Measurements from ENCODE around the gene CELF5.

CELF5 gene

DNA sequence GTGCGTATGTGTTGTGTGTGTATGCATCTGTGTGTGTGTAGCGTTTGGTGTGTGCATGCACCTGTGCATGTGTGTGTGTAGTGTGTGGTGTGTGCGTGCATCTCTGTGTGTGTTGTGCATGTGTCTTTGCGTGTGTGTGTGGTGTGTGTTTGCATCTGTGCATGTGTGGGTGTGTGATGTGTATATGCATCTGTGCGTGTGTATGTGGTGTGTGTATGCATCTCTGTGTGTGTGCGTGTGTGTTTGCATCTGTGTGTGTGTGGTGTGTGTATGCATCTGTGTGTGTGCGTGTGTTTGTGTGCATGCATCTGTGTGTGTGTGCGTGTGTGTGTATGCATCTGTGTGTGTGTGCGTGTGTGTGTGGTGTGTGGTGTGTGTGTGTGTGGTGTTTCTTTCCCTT lies 20.6 kb downstream of the CELF5 start:
- H3K4me3 ChIP-seq (ENCODE audit: low read depth, low read length): no peak overlapping the region
- DNase-seq (ENCODE audit: low read depth): no peak
- TF ChIP-seq, protein P1, sequence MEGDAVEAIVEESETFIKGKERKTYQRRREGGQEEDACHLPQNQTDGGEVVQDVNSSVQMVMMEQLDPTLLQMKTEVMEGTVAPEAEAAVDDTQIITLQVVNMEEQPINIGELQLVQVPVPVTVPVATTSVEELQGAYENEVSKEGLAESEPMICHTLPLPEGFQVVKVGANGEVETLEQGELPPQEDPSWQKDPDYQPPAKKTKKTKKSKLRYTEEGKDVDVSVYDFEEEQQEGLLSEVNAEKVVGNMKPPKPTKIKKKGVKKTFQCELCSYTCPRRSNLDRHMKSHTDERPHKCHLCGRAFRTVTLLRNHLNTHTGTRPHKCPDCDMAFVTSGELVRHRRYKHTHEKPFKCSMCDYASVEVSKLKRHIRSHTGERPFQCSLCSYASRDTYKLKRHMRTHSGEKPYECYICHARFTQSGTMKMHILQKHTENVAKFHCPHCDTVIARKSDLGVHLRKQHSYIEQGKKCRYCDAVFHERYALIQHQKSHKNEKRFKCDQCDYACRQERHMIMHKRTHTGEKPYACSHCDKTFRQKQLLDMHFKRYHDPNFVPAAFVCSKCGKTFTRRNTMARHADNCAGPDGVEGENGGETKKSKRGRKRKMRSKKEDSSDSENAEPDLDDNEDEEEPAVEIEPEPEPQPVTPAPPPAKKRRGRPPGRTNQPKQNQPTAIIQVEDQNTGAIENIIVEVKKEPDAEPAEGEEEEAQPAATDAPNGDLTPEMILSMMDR (conservative IDR thresholded peaks at IDR 0.05; ENCODE audit: low read depth, low read length): no peak

DNA sequence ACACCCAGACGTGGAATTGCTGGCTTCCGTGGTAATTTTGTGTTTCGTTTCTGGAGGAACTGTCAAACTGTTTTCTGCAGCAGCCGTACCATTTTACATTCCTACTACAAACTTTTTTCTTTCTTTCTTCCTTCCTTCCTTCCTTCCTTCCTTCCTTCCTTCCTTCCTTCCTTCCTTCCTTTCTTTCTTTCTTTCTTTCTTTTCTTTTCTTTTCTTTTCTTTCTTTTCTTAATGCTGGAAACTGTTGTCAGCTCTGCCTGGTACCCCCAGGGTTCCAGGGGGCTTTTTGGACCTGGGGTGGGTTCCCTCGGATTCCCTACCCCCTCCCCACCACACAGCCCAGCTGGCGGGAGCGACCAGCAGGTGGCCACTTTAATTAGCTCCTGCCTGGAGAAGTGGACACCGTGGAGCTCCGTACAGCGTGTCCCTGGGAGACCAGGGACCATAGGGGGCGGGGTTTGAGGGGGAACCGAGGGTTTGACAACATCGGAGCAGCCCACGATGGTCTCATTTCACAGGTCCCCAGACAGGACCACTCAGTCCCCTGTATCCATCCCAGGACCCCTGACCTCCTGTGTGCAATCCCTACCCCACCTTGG lies 24.4 kb downstream of the CELF5 start:
- H3K4me3 ChIP-seq (ENCODE audit: low read depth, low read length): no peak overlapping the region
- TF ChIP-seq, protein P1 (conservative IDR thresholded peaks at IDR 0.05; ENCODE audit: low read depth, low read length): no peak
- DNase-seq (ENCODE audit: low read depth): no peak

DNA sequence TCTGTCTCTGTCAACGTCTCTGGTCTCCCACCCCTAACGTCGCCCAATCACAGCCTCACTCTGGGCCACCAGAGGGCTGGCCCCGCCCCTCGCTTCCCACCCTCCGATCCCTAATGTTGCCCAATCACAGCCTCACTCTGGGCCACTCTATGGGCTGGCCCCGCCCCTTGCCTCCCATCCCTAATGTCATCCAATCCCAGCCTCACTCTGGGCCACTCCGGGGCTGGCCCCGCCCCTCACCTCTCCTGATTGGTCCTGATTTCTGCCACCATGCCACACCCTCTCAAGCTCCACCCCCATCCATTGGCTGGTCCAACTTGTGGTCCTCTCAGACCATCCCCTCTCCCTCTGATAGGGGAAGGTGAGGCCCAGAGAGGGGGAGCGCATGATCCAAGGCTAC lies 24.9 kb downstream of the CELF5 start:
- DNase-seq (ENCODE audit: low read depth): no peak
- no peak overlapping the region for H3K4me3 ChIP-seq (ENCODE audit: low read depth, low read length)
- TF ChIP-seq, protein P1 (conservative IDR thresholded peaks at IDR 0.05; ENCODE audit: low read depth, low read length): no peak

DNA sequence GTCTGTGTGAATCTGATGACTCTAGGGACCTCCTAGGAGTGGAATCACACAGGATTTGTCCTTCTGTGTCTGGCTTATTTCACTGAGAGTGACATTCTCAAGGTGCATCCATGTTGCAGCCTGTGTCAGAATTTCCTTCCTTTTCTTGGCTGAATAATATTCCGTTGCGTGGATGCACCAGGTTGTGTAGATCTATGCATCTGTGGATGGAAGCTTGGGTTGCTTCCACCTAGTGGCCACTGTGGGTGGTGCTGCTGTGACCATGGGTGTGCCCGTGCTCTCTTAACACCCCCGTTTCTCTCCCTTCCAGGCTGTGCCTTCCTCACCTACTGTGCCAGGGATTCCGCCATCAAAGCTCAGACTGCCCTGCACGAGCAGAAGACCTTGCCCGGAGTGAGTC lies 26.2 kb downstream of the CELF5 start:
- TF ChIP-seq, protein P1 (conservative IDR thresholded peaks at IDR 0.05; ENCODE audit: low read depth, low read length): peak; percentile 62
- peak; percentile 22 for DNase-seq (ENCODE audit: low read depth)
- no peak overlapping the region for H3K4me3 ChIP-seq (ENCODE audit: low read depth, low read length)

DNA sequence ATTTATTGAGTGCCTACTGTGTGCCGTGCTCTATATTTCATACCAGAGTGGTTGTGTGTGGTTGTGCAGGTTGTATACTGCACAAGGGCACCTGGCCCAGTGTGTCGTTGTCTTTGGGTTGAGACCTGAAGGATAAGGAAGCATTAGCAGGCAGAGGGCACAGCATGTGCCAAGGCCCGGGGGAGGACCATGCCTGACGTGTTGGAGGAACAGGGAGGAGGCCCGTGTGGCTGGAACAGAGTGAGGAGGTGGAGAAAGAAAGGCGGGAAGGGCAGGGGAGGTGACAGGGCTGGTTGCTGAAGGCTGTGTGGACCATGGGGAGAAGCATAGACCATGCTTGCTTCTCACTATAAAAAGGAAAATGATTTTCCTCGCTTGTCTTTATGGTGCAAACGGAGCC lies 26.8 kb downstream of the CELF5 start:
- no peak for DNase-seq (ENCODE audit: low read depth)
- no peak overlapping the region for H3K4me3 ChIP-seq (ENCODE audit: low read depth, low read length)
- TF ChIP-seq, protein P1 (conservative IDR thresholded peaks at IDR 0.05; ENCODE audit: low read depth, low read length): no peak

DNA sequence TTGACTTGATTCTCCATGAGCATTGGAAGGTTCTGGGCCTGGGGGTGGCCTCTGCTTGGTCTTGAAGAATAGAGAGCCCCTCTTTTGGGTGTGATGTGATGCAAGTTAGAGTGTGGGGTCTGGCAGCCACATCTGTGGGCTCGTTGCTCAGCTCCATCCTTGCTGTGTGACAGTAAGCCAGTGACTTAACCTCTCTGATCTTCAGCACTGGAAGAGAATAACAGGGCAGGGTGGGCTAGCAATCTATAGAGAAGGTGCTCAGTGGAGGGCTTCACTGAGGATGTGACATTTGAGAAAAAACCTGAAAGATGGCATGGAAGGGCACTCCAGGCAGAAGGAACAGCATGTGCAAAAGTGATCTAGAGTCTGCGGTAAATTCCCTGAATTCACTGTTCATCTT lies 28.2 kb downstream of the CELF5 start:
- no peak overlapping the region for H3K4me3 ChIP-seq (ENCODE audit: low read depth, low read length)
- TF ChIP-seq, protein P1 (conservative IDR thresholded peaks at IDR 0.05; ENCODE audit: low read depth, low read length): no peak
- no peak for DNase-seq (ENCODE audit: low read depth)

DNA sequence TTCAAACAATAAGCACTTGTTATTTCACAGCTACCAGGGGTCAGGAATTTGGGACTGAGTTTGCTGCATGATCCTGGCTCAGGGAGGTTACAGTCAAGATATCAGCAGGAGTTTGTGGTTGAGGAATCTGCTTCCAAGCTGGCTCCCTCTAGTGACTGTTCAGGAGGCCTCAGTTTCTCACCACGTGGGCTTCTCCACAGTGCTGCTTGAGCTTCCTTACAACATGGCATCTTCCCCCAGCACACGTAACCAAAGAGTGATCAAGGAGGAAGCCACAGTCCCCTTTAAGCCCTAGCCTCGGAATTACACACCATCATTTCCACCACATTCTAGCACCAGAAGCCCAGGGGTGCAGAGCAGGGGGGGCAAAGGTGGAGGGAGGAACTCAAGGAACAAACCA lies 28.8 kb downstream of the CELF5 start:
- H3K4me3 ChIP-seq (ENCODE audit: low read depth, low read length): no peak overlapping the region
- peak; percentile 29 for DNase-seq (ENCODE audit: low read depth)
- TF ChIP-seq, protein P1 (conservative IDR thresholded peaks at IDR 0.05; ENCODE audit: low read depth, low read length): peak; percentile 5

Measured in choroid plexus epithelial cell (primary cell).